Spleen (tissue), 11 donors: ENCODE measurements around the gene AFF1. TPM values are rescaled to one million over a fixed set of nuclear protein-coding genes. Genes with fewer than 3 reads are reported as not detected.

ENCODE experiments used
- DNase-seq: peaks from one replicate; pipeline ENCODE4 v3.0.0-alpha.2; 2020
- H3K27ac ChIP-seq, 8 donors: fragments of 200-600 bp; sonication (generic) in 7 of 8; 1 replicate in 4 of 8; 2 replicates in 4 of 8; pipeline versions ENCODE4 v1.5.0 to v1.8.0; 2016 to 2021; ENCODE audit warnings: inconsistent platforms in 4 of 8, mild to moderate bottlenecking in 4 of 8, moderate library complexity in 1 of 8
- H3K27me3 ChIP-seq, 7 donors: fragments of 200-600 bp; sonication (generic) in 6 of 7; replicated peaks in 1 of 7; 1 replicate in 4 of 7; 2 replicates in 3 of 7; pipeline versions ENCODE4 v1.5.0 to v1.8.0; 2016 to 2021; ENCODE audit warnings: inconsistent platforms in 3 of 7, mild to moderate bottlenecking in 1 of 7
- H3K36me3 ChIP-seq, 6 donors: fragments of 200-600 bp; sonication (generic) in 5 of 6; 1 replicate in 4 of 6; 2 replicates in 2 of 6; pipeline versions ENCODE4 v1.5.0 to v1.8.0; 2016 to 2021; ENCODE audit warnings: inconsistent platforms in 2 of 6
- H3K4me1 ChIP-seq, 6 donors: fragments of 200-600 bp; sonication (generic) in 5 of 6; 1 replicate in 3 of 6; 2 replicates in 3 of 6; pipeline versions ENCODE4 v1.5.0 to v1.8.0; 2016 to 2021; ENCODE audit warnings: inconsistent platforms in 3 of 6
- H3K4me3 ChIP-seq, 8 donors: fragments of 200-600 bp; sonication (generic) in 7 of 8; 1 replicate in 4 of 8; 2 replicates in 4 of 8; pipeline versions ENCODE4 v1.5.0 to v1.8.0; 2016 to 2021; ENCODE audit warnings: inconsistent platforms in 4 of 8, mild to moderate bottlenecking in 4 of 8, moderate library complexity in 2 of 8
- H3K9me3 ChIP-seq, 8 donors: fragments of 200-600 bp; sonication (generic) in 7 of 8; 1 replicate in 4 of 8; 2 replicates in 4 of 8; pipeline versions ENCODE4 v1.5.0 to v1.8.0; 2016 to 2021; ENCODE audit warnings: inconsistent platforms in 4 of 8
- POLR2A ChIP-seq, 3 donors: fragments of 450-650 bp; IDR thresholded peaks; one replicate each; pipeline ENCODE4 v1.5.1; 2017; ENCODE audit warnings: antibody characterized with exemption in 3 of 3, mild to moderate bottlenecking in 1 of 3
- POLR2AphosphoS5 ChIP-seq, 3 donors: sonication (generic); formaldehyde crosslinking; IDR thresholded peaks; one replicate each; pipeline ENCODE4 v1.5.1; 2017; ENCODE audit warnings: antibody characterized with exemption in 3 of 3
- WGBS, 5 donors: extraction: QIAGEN DNeasy Blood & Tissue Kit in 3 of 5; methylation state at CpG; one replicate each; pipeline versions ENCODE4 v1.1.5 to v1.1.7; 2013 to 2018; 5-methylcytosine and 5-hydroxymethylcytosine counted together
- intact Hi-C: fragments of 100-400 bp; cut with DNase I; formaldehyde crosslinking; loops from one replicate; pipeline ENCODE4 v1.15.0; 2023; ENCODE audit warnings: low total_unique reads
- polyA plus RNA-seq, 3 donors: library from polyadenylated mRNA; stranded (reverse); fragments of 200-250 nt; gene quantifications; one replicate each; pipeline ENCODE4 v1.2.1, GENCODE V29; 2013
- total RNA-seq, 7 donors: library from RNA; depleted of rRNA in 3 of 7; stranded (reverse); fragments of >200 nt in 3 of 7; fragmentation: NEBNext Ultra II Directional in 4 of 7; extraction: Animal tissue kit (Norgen Biotek cat#: 25700) in 4 of 7; gene quantifications; one replicate each; pipeline versions ENCODE4 v1.1.0 to v1.2.1, GENCODE V29; 2016 to 2021
- TF ChIP-seq, protein P1 (sequence below), 11 experiments: fragments of 200-600 bp in 7 of 11; fragments of 450-650 bp in 4 of 11; sonication (generic) in 4 of 11; IDR thresholded peaks in 8 of 11; conservative IDR thresholded peaks in 3 of 11; 1 replicate in 7 of 11; 2 replicates in 4 of 11; pipeline versions ENCODE4 v1.4.0 to v1.8.0; 2016 to 2021; ENCODE audit warnings: antibody characterized with exemption in 11 of 11, inconsistent platforms in 4 of 11, mild to moderate bottlenecking in 1 of 11
- donor health status: healthy with polysubstance abuse.
- donor health status: DM: no; HTN: no; CAD: no; lungs with moderate emphysema.
- donor health status: DM: no; HTN: no; CAD: no.
- donor health status: Bipolar disorder and iron deficiency.
- donor health status: healthy.
- donor health status: DM: no; HTN: no; CAD: no.
- donor health status: DM: yes; HTN: yes; CAD: no.

The AFF1 gene
- total and polyA plus RNA-seq, 10 donors = 4.4 to 119 (median 80.8) TPM

DNA sequence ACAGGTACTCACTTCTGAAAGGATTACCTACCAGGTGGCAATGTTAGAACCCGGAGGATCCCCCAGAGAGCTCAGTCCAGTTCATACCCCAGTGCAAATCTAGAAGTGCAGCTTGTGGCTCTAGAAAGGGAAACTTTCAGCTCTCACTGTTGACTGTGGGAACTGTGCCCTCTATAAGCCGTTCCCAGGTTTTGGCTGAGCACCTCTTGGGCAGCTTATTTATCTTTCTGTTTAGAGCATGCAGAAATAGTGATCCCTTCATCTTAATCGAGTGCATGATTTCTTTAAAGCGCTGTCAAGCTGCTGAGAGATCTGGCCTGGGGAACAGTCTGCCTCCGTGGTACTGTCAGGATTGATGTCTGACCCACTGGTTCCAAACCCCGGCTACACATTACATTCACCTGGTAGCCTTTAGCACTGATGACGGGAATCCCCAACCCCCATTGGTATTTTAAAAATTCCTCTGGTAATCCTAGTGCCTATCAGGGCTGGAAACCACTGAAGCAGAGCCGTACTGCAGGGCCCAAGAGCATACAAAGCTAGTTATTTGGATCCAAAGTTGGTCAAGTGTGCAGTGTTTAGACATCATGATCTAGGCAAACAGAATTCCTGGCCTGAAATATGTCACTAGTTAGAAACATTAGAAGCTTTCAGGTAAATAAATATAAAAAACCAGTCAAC is 182.4 kb downstream of the AFF1 start:
- H3K4me1 ChIP-seq = peaks cover 0 to 30% (median 15%) of the 10 kb centered on the region in 6 donors
- no peak overlapping the region for H3K27ac ChIP-seq
- 87 to 95% (median 92%) methylated on average over 8 of the region's 8 CpGs for WGBS, 5 donors
- no peaks in the 10 kb centered on the region for H3K9me3 ChIP-seq
- no peaks in the 10 kb centered on the region for H3K27me3 ChIP-seq
- peaks cover 2 to 100% (median 43%) of the 10 kb centered on the region in 6 donors for H3K36me3 ChIP-seq
- intact Hi-C loops = no loop called here
- TF ChIP-seq POLR2A (IDR thresholded peaks at IDR 0.05) = no peak
- TF ChIP-seq POLR2AphosphoS5 (IDR thresholded peaks at IDR 0.05) = no peak
- TF ChIP-seq, protein P1, sequence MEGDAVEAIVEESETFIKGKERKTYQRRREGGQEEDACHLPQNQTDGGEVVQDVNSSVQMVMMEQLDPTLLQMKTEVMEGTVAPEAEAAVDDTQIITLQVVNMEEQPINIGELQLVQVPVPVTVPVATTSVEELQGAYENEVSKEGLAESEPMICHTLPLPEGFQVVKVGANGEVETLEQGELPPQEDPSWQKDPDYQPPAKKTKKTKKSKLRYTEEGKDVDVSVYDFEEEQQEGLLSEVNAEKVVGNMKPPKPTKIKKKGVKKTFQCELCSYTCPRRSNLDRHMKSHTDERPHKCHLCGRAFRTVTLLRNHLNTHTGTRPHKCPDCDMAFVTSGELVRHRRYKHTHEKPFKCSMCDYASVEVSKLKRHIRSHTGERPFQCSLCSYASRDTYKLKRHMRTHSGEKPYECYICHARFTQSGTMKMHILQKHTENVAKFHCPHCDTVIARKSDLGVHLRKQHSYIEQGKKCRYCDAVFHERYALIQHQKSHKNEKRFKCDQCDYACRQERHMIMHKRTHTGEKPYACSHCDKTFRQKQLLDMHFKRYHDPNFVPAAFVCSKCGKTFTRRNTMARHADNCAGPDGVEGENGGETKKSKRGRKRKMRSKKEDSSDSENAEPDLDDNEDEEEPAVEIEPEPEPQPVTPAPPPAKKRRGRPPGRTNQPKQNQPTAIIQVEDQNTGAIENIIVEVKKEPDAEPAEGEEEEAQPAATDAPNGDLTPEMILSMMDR (IDR thresholded peaks at IDR 0.05 in 8 of 11, conservative IDR thresholded peaks at IDR 0.05 in 3 of 11) = no peak
- no peak for DNase-seq
- no peak overlapping the region for H3K4me3 ChIP-seq

DNA sequence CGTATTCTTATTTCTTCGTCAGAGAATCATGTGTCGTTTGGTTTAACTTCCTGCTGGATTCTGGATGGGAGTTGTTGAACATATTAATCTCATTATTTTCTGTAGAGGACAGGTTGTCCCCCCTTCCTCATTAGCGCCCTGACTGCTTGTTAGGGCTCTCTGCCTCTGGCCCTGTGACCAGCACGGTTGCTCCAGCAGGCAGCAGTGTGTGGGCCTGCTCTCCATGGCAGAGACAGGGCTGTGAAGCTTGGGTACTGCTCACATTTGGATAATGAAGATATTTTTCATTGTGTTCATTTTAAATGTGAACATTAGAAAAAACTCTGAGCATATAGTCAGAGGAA is 182.9 kb downstream of the AFF1 start:
- Histone ChIP-seq H3K4me1 (peaks cover 0 to 35% (median 17%) of the 10 kb centered on the region in 6 donors), H3K27ac (no peak overlapping the region)
- whole genome bisulfite sequencing, 5 donors = 92 to 98% (median 94%) methylated on average over 5 of the region's 5 CpGs

DNA sequence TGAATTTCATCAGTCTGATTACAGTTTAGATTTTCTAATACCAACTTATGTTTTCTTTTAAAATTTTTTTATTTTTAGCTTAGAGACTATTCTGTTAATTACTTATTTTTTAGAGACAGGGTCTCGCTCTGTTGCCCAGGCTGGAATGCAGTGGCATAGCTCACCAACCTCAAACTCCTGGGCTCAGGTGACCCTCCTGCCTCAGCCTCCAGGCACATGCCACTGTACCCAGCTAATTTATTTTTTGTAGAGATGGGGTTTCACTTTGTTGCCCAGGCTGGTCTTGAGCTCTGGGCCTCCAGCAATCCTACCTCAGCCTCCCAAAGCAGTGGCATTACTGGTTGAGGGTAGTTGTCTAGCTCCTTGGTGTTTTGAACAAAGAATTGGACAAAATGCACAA is 183.6 kb downstream of the AFF1 start:
- 97 to 100% (median 100%) methylated on average over 1 of the region's 1 CpG for WGBS, 5 donors
- intact Hi-C loops = no loop called here
- no peak for DNase-seq

More for the DNA sequence above, 182.9 kb downstream of the AFF1 start:
- Histone ChIP-seq H3K27me3 (no peaks in the 10 kb centered on the region), H3K9me3 (no peaks in the 10 kb centered on the region), H3K4me3 (no peak overlapping the region), H3K36me3 (peaks cover 1 to 98% (median 40%) of the 10 kb centered on the region in 6 donors)
- TF ChIP-seq, protein P1 (IDR thresholded peaks at IDR 0.05 in 8 of 11, conservative IDR thresholded peaks at IDR 0.05 in 3 of 11) = no peak
- no peak for TF ChIP-seq POLR2A (IDR thresholded peaks at IDR 0.05)
- no peak for TF ChIP-seq POLR2AphosphoS5 (IDR thresholded peaks at IDR 0.05)
- no peak for DNase-seq
- intact Hi-C loops = no loop called here

DNA sequence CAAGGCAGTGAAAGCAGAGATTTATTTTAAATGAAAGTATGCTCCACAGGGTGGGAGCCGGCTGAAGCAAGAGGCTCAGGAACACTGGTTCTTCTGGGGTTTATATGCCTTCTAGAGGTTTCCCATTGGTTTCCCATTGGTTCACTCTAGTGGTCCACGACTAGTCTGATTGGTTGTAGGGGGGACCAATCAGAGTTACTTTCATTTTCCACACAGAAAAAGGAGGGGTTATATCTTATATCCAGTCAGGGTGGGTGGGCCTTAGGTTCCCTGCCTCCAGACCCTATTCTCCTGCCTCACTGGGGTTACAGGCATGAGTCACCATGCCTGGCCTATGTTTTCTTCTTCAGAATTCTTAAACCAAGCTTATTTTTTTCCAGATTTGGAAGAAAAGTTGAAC is 184.0 kb downstream of the AFF1 start:
- Histone ChIP-seq H3K4me3 (no peak overlapping the region), H3K4me1 (peaks cover 0 to 39% (median 17%) of the 10 kb centered on the region in 6 donors), H3K27me3 (no peaks in the 10 kb centered on the region), H3K27ac (no peak overlapping the region), H3K36me3 (peaks cover 0 to 98% (median 39%) of the 10 kb centered on the region in 6 donors), H3K9me3 (no peaks in the 10 kb centered on the region)
- intact Hi-C loops = no loop called here
- TF ChIP-seq, protein P1 (IDR thresholded peaks at IDR 0.05 in 8 of 11, conservative IDR thresholded peaks at IDR 0.05 in 3 of 11) = no peak
- TF ChIP-seq POLR2AphosphoS5 (IDR thresholded peaks at IDR 0.05) = no peak
- no peak for TF ChIP-seq POLR2A (IDR thresholded peaks at IDR 0.05)
- WGBS, 5 donors = 85 to 97% (median 91%) methylated on average over 2 of the region's 2 CpGs
- DNase-seq = no peak

More for the DNA sequence above, 183.6 kb downstream of the AFF1 start:
- Histone ChIP-seq H3K27me3 (no peaks in the 10 kb centered on the region), H3K27ac (no peak overlapping the region), H3K36me3 (peaks cover 0 to 98% (median 40%) of the 10 kb centered on the region in 6 donors), H3K9me3 (no peaks in the 10 kb centered on the region), H3K4me3 (no peak overlapping the region), H3K4me1 (peaks cover 0 to 39% (median 17%) of the 10 kb centered on the region in 6 donors)
- TF ChIP-seq POLR2AphosphoS5 (IDR thresholded peaks at IDR 0.05) (no peak), POLR2A (IDR thresholded peaks at IDR 0.05) (no peak)
- TF ChIP-seq, protein P1 (IDR thresholded peaks at IDR 0.05 in 8 of 11, conservative IDR thresholded peaks at IDR 0.05 in 3 of 11) = no peak
